ENCODE results near the gene C1orf216.
"Not testable (repeated sequence)": the region's sequence is repeated elsewhere in the genome, so short reads cannot be mapped to it uniquely, and the experiment has no call there.

C1orf216 gene, protein sequence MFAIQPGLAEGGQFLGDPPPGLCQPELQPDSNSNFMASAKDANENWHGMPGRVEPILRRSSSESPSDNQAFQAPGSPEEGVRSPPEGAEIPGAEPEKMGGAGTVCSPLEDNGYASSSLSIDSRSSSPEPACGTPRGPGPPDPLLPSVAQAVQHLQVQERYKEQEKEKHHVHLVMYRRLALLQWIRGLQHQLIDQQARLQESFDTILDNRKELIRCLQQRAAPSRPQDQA

GRCh38 chr1:35718492-35719336, at the start of gene C1orf216:
Gene C1orf216 (minus strand): TSS chr1:35718884. CDS start chr1:35716321, 2,563 bp downstream.
- DNase-seq: no peak

- no peak for DNase-seq
Measured at GRCh38 chr1:35764283-35764682, 45.6 kb upstream of the C1orf216 start.

DNA sequence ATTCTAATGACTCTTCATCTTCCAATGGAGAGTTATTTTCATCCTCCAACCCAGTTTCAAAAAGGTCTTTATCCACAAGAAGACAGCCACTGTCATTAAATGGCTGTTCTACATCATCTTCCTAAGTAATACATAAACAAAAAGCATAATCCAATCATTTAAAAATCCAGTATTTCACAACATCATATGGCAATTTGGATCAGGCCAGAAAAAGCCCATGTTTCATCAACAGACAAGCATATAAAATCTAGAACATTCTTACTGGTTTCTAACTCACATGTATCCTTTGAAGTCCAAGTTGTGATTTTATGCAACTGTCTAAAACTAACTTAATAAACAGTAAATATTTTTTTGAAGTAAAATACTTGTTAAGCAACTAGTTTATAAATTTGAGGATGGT, 44.5 kb upstream of the C1orf216 start:
- DNase-seq: no peak

DNA sequence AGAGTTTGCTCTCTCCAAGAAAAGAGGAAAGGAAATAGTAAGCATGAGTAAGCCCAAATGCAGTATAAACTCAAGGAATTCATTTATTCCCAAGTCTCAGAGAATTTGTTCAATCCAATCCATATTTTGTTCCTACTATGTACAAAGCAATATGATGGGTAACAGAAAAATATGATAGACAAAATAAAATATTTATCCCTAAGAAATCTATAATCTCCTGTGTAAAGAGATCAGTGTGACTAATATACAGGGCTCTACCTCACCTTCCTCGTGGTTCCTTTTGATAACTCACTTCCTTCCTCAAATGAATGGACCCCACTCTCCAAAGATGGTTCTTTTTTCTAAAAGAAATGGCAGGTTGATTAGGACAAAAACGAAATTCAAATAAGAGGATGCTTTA, 43.5 kb upstream of the C1orf216 start:
- DNase-seq: no peak

- DNase-seq: no peak
Measured at GRCh38 chr1:35756064-35756463, 37.4 kb upstream of the C1orf216 start.

- DNase-seq: no peak
Measured at GRCh38 chr1:35753626-35754260, 35.1 kb upstream of the C1orf216 start.

GRCh38 chr1:35748326-35748725, 29.6 kb upstream of the C1orf216 start:
- no peak for DNase-seq

- no peak for DNase-seq
Measured at GRCh38 chr1:35745124-35745730, 26.5 kb upstream of the C1orf216 start.

GRCh38 chr1:35737120-35737519, 18.4 kb upstream of the C1orf216 start:
- DNase-seq: no peak

DNA sequence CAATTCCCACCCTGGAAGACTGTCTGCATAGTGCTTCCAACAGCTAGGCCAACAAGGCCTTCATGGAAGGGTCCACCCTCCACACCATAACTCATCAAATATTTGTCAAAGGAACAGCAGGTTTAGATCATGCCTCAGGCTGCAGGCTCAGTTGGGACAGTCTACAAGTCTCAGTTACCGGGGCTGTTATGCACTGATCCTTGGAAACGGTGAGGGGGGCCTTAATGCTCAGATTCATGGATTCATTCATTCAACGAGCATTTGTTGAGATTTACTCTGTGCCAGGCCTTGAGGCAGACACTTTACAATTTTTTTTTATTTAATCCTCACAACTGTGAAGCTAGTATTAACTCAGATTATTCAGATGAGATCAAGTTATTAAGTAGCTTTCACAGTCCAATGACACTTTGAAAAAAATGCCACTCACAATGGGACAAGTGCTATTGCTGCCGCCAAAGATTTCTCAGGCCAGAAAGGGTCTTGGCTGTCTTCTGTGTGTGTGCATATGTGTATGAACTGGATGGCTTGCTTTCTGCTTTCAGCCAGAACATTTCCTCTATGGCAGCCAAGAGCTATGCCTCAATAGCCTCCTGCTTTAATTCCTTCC, 8.9 kb upstream of the C1orf216 start:
- no peak for DNase-seq

DNA sequence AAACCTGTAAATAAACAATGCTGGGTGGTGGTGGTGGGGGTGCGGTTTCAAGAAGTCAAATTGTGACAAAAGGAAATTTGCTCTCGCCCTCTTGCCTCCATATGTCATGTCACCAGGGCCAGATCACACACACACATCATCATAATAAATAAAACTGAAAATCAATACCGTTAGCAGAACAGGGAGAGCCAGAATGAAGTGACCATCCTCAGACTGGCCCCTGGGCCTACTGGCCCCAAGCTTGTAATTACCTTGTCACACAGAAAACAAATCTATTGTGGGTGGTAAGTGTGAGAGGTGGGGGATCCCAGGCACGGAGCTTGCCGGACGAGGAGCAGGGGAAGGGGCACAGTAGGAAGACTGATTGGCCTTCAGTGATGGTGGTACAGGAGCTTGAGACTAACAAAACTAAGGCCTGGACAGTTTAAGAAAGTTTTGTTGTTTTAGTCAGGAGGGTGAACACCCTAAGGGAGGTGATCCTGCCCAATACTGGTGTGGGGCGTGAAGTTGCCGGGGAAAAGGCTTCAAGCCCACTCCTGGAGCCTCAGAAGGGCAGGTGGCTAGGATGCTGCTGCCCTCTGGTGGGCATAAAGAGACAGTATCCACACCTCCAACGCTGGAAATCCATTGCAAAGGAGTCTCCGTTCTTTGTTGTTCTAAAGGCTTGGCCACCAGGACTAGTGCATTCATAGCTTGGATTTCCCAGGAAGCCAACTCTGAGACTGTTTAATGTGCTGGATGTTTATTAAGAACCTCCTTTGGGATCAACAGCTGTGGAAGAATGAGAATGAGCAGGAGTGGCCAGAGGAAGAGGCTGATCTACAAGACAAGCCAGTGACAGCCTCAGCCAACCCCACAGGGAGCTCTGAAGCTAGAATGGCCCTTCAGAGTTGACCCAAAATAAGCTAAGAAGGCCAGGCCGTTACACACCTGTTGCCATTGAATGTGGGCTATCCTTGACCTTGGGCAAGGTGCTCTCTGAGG, 8.1 kb upstream of the C1orf216 start:
- DNase-seq: no peak

- DNase-seq: no peak
Measured at GRCh38 chr1:35725596-35725995, 6.9 kb upstream of the C1orf216 start.

GRCh38 chr1:35717911-35718476, 690 bp downstream of the C1orf216 start:
- no peak for DNase-seq

GRCh38 chr1:35715568-35716002, 3.1 kb downstream of the C1orf216 start:
- DNase-seq: no peak

DNA sequence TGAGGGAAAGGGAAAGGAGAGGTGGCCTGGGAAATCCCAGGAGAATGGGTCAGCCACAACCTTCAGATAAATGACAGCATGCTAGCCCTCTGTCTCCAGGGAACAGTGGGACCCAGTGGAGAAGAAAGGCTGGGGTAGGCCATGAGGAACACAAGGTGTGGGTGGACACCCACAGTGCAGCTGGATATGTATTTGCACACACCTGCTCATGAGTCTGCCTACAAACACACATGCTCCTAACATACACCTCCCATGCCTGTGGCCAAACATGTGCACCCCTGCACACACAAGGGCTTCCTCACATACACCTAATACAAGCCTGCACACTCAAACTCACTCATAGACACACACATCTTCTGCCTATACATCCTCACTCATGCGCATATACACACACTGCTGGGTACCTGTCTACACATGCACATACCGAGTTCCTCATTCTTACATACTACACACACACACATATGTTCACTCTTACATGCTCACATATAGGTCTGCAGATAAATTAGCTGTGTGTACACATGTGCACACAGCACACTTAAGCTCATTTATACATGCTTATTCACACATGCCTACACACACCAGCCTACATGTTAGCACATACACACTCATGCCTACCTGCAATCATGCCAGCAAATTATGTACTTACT, 3.6 kb downstream of the C1orf216 start:
- DNase-seq: no peak

GRCh38 chr1:35711098-35711497, 7.6 kb downstream of the C1orf216 start:
- DNase-seq: not testable (repeated sequence)

- DNase-seq: no peak
Measured at GRCh38 chr1:35708952-35709351, 9.7 kb downstream of the C1orf216 start.

DNA sequence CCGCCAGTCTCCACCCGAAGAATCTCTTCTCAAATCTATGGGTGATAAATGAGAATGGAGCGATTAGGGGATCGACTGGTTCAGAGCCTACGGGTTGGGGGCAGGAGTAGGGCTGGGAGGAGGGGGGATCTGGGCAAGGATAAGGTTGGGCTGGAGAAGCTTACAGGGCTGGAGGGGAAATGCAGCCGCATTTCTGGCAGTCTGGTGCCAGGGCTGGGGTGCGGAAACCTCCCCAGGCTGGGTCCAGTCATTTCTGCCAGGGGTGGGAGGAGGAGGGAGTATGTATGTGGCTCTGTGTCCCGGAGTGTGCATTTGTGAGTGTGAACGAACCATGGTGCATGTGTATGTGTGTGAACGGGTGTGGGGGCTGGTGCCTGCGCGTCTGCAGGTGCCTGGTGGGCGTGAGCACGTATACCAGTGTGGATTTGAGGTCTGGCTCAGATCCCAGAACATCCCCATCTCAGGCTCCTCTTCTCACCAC, 10.2 kb downstream of the C1orf216 start:
- DNase-seq: no peak

DNA sequence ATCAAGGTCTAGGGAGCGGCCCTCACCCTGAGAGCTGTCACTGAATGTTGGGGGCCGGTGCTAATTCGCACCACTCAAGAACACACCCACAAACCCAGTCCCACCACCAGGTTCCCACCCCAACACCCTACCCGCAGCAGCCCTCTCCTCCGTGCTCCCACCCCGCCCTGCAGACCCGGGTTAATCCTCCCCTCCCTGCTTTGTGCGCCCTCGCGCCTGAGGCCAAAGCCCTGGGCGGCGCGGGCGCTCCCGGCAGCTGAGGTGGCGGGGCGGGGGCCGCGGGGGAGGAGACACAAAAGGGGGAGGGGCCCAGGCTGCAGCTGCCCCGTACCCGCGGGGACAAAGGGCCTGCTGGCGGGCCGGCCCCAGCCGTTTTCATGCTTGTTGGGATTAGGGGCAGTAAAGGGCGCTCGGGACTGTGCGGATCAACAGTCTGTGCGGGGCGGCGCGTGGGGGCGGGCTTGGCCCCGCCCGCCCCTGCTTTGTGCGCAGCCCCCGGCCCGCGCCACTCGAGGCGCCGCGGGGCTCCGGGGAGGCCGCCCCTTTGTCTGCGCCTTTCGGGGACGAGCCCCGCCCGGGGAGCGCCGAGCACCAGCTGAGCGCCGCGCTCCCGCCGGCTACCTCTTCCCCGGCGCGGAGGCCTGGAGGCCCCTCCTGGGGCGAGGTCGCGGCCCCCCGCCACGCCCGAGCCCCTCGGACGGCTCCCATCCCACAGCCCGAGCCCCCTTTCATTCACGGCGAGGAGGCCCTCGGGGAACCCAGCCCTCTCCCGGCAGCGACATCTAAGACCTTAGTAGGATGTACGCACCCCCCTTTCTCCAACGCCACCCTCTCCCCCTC, 10.9 kb downstream of the C1orf216 start:
- peak; percentile 33 for DNase-seq

Measured in NCI-H1417 treated with DMSO at 0.1 percent for 48 hours (cell line).